ENCODE measurements around the gene SMAP2.
A peak's percentile ranks its signal among the peaks of the same experiment; 100 is the strongest.

SMAP2 gene

DNA sequence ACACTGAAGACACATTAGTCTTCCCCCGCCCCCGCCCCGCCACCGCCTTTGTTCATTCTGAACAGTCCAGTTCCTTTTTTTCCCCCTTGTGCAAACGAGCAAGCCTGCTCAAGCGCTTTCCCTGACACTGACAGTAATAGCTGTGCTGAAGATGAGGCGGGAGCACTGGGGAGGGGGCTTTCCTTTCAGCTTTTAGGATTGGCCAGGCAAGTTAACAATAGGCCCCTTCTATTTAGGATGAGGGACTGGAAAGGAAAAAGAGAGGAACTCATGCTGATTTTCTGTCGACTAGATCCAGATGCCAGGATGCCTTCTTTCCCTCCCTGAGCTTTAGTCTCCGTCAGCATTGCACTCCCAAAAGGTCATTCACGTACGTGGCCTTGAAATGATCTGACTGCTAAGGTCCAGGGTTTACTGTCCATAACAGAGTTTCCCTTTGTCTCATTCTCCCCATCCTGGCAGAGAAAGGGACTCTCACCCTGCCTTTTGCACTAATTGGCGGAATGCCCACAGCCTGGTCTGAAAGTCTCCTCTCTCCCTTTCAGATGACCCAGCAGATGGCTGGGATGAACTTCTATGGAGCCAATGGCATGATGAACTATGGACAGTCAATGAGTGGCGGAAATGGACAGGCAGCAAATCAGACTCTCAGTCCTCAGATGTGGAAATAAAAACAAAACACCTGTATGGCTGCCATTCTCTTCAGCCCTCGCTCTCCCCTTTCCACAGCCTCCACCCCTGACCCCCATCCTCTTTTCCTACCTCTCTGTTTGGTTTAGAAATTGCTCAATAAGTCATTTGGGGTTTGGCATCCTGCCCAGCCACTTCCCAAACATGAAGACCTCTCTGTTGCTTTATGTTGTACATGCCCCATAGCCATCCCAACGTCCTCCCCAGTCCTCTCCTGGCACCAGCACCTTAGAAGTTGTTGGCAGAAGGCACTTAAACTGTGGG, 48.2 kb downstream of the SMAP2 start:
- Mint-ChIP-seq H3K27me3 (no peaks in the 10 kb centered on the region), H3K4me1 (peaks cover 12% of the 10 kb centered on the region), H3K4me3 (no peak overlapping the region), H3K9me3 (no peaks in the 10 kb centered on the region), H3K27ac (ENCODE audit: low read depth) (peak overlapping the region; percentile 60), H3K36me3 (ENCODE audit: insufficient read depth) (peaks cover 67% of the 10 kb centered on the region)
- DNase-seq (ENCODE audit: low spot score in 2 of 2): no peak
- no peak for ATAC-seq (replicated peaks; ENCODE audit: extremely low read depth, poor library complexity, severe bottlenecking)

DNA sequence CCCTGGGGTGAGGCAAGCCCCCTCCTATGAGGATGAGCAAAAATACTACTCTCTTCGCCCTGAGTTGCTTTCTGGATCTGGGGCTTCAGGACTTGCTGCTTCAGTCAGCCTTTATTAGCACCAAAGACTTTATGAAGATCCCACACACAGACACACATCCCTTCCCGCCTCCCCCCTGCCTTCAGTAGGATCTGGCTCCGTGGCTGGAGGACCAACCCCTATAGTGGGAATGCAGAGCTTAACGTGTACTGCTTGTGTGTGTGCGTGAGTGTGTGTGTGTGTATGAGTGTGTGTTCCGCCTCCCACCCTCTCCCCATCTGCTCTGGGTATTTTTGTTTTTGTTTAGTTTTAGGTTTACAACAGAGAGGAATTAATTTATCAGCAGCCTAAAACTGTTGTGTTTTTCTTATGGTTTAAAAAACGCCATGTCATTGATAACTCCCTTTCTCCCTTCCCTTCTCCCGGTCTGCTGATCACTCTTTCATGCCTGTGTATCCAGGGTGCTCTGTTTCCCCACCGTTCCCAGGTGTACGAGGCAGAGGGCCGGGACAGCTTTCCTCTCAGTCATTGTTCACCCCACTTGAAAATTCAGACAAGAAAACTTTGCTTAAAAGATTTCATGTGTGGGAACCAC, 49.2 kb downstream of the SMAP2 start:
- Mint-ChIP-seq H3K36me3 (ENCODE audit: insufficient read depth) (peaks cover 57% of the 10 kb centered on the region), H3K27ac (ENCODE audit: low read depth) (peak overlapping the region; percentile 42), H3K27me3 (no peaks in the 10 kb centered on the region), H3K4me3 (no peak overlapping the region), H3K4me1 (peaks cover 12% of the 10 kb centered on the region), H3K9me3 (no peaks in the 10 kb centered on the region)
- ATAC-seq (replicated peaks; ENCODE audit: extremely low read depth, poor library complexity, severe bottlenecking): no peak
- DNase-seq (ENCODE audit: low spot score in 2 of 2): no peak

DNA sequence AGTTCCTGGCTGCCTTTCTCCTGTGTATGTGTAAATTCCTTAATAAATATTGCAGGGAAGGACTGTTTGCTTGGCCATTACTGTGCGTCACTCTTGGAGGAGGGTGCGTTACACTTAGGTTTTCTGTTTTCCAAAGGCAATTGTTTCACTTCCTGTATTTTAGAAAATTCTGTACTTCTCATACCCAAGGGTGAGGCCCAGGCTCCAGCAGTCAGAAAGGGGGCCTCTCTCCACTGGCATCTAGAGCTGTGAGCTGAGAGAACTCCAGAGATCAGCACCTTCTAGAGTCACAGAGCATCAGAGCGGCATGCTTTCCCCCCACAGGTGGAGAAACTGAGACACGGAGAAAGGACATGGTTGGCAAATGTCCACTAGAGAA, 49.7 kb downstream of the SMAP2 start:
- H3K4me3 Mint-ChIP-seq: no peak overlapping the region
- H3K4me1 Mint-ChIP-seq: peaks cover 12% of the 10 kb centered on the region
- peaks cover 53% of the 10 kb centered on the region for H3K36me3 Mint-ChIP-seq (ENCODE audit: insufficient read depth)
- ATAC-seq (replicated peaks; ENCODE audit: extremely low read depth, poor library complexity, severe bottlenecking): no peak
- H3K27ac Mint-ChIP-seq (ENCODE audit: low read depth): peak overlapping the region; percentile 42
- H3K9me3 Mint-ChIP-seq: no peaks in the 10 kb centered on the region
- no peaks in the 10 kb centered on the region for H3K27me3 Mint-ChIP-seq
- no peak for DNase-seq (ENCODE audit: low spot score in 2 of 2)

- Mint-ChIP-seq H3K27ac (ENCODE audit: low read depth) (peak overlapping the region; percentile 78), H3K9me3 (no peaks in the 10 kb centered on the region), H3K27me3 (no peaks in the 10 kb centered on the region), H3K4me3 (no peak overlapping the region), H3K4me1 (peaks cover 12% of the 10 kb centered on the region), H3K36me3 (ENCODE audit: insufficient read depth) (peaks cover 45% of the 10 kb centered on the region)
- ATAC-seq (replicated peaks; ENCODE audit: extremely low read depth, poor library complexity, severe bottlenecking) (no peak), DNase-seq (ENCODE audit: low spot score in 2 of 2) (no peak)
Measured at GRCh38 chr1:40423951-40424618, 50.6 kb downstream of the SMAP2 start.

DNA sequence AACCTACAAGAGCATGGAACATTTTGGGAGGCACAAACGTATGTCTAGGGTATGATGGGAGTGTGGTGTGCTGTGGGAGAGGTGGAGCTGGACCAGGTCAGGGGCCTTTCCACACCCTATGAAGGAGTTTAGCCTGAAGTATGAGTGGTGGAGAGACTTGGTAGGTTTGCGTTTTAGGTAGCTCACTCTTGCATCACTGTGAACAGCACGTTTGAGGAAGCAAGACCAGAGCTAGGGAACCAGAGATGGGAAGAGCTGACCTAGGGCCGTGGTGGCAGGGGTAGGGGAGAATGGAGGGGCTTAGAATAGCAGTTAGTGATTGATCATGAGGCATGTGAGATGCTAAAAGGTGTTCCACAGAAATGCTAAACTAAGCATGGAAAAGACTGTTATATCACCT, 51.7 kb downstream of the SMAP2 start:
- ATAC-seq (replicated peaks; ENCODE audit: extremely low read depth, poor library complexity, severe bottlenecking) (no peak), DNase-seq (ENCODE audit: low spot score in 2 of 2) (no peak)
- H3K4me1 Mint-ChIP-seq: peaks cover 12% of the 10 kb centered on the region
- peaks cover 36% of the 10 kb centered on the region for H3K36me3 Mint-ChIP-seq (ENCODE audit: insufficient read depth)
- no peak overlapping the region for H3K4me3 Mint-ChIP-seq
- H3K27me3 Mint-ChIP-seq: no peaks in the 10 kb centered on the region
- H3K9me3 Mint-ChIP-seq: no peaks in the 10 kb centered on the region
- H3K27ac Mint-ChIP-seq (ENCODE audit: low read depth): no peak overlapping the region

GRCh38 chr1:40431385-40431784, 57.9 kb downstream of the SMAP2 start:
- no peak for ATAC-seq (replicated peaks; ENCODE audit: extremely low read depth, poor library complexity, severe bottlenecking)
- no peak overlapping the region for H3K4me3 Mint-ChIP-seq
- no peak overlapping the region for H3K27ac Mint-ChIP-seq (ENCODE audit: low read depth)
- no peaks in the 10 kb centered on the region for H3K27me3 Mint-ChIP-seq
- peaks cover 1% of the 10 kb centered on the region for H3K36me3 Mint-ChIP-seq (ENCODE audit: insufficient read depth)
- H3K9me3 Mint-ChIP-seq: no peaks in the 10 kb centered on the region
- no peak for DNase-seq (ENCODE audit: low spot score in 2 of 2)
- H3K4me1 Mint-ChIP-seq: no peaks in the 10 kb centered on the region

DNA sequence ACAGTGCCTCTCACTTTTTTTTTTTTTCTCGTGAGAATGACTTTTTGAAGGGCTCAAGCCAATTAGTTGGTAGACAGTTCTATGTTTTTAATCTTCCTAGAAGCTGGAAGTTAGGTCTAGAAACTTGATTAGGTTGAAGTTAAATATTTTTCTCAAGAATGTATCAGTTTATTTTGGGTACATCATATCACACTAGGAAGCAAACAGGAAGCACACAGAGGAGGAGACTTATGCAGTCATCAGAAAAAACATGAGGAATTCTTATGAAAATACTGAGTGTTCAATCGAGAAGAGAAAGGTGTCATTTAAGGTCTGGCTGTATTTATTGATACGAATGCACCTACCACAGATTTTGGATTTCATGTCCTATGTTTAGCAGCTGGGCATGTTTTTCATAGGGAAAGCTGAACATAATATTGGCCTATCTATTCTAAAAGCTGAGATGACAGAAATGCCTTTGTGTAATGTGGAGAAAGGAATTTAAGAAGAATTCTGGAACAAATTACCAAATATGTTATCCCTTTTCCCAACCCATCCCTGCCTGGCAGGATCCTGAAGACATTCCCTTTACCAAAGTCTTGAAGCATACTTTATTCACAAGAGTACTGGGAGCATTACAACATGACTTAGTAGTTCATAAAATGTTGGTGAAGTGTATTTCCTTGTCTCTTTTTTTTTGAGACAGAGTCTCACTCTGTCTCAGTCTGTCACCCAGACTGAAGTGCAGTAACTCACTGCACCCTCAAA, 59.3 kb downstream of the SMAP2 start:
- H3K4me1 Mint-ChIP-seq: no peaks in the 10 kb centered on the region
- no peak for DNase-seq (ENCODE audit: low spot score in 2 of 2)
- no peaks in the 10 kb centered on the region for H3K9me3 Mint-ChIP-seq
- H3K36me3 Mint-ChIP-seq (ENCODE audit: insufficient read depth): peaks cover 1% of the 10 kb centered on the region
- no peak for ATAC-seq (replicated peaks; ENCODE audit: extremely low read depth, poor library complexity, severe bottlenecking)
- H3K27ac Mint-ChIP-seq (ENCODE audit: low read depth): no peak overlapping the region
- no peaks in the 10 kb centered on the region for H3K27me3 Mint-ChIP-seq
- H3K4me3 Mint-ChIP-seq: no peak overlapping the region

DNA sequence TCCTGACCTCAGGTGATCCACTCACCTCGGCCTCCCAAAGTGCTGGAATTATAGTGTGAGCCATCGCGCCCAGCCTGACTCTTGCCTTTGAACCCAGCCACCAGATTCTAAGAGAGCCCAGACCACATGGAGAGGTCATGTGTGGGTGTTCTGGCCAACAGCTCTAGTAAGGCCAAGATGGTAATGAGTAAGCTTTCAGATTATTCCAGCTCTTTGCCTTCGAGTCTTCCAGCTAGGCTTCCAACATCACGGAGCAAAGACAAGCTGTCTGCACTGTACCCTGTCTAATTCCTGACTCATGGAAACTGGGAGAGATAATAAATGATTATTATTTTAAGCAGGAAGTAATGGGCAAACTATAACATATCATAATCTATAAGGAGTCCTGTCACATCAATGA, 61.9 kb downstream of the SMAP2 start:
- Mint-ChIP-seq H3K4me1 (peaks cover 6% of the 10 kb centered on the region), H3K9me3 (no peaks in the 10 kb centered on the region), H3K27me3 (no peaks in the 10 kb centered on the region), H3K27ac (ENCODE audit: low read depth) (no peak overlapping the region), H3K4me3 (no peak overlapping the region), H3K36me3 (ENCODE audit: insufficient read depth) (no peaks in the 10 kb centered on the region)
- no peak for DNase-seq (ENCODE audit: low spot score in 2 of 2)
- no peak for ATAC-seq (replicated peaks; ENCODE audit: extremely low read depth, poor library complexity, severe bottlenecking)

DNA sequence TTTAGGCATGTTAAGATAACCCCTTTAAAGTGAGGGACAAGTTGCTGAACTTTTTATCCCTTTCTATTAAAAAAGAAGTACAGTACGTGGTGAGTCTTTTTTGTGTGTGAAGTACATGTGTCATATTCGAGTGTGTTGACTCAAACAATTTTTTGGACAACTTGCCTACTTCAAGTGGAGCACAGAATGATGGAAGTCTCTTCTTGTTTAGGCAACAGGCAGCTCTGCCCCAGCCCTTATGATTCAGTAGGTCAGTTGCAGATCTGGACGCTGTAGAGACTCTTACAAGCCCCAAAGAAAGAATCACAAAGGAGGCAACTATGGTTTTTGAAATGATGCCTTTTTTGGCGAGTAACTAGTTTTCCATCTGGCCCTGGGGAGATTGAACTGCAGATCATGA, 62.3 kb downstream of the SMAP2 start:
- Mint-ChIP-seq H3K36me3 (ENCODE audit: insufficient read depth) (no peaks in the 10 kb centered on the region), H3K27ac (ENCODE audit: low read depth) (no peak overlapping the region), H3K4me3 (no peak overlapping the region), H3K9me3 (no peaks in the 10 kb centered on the region), H3K4me1 (peaks cover 6% of the 10 kb centered on the region), H3K27me3 (no peaks in the 10 kb centered on the region)
- ATAC-seq (replicated peaks; ENCODE audit: extremely low read depth, poor library complexity, severe bottlenecking) (no peak), DNase-seq (ENCODE audit: low spot score in 2 of 2) (no peak)

DNA sequence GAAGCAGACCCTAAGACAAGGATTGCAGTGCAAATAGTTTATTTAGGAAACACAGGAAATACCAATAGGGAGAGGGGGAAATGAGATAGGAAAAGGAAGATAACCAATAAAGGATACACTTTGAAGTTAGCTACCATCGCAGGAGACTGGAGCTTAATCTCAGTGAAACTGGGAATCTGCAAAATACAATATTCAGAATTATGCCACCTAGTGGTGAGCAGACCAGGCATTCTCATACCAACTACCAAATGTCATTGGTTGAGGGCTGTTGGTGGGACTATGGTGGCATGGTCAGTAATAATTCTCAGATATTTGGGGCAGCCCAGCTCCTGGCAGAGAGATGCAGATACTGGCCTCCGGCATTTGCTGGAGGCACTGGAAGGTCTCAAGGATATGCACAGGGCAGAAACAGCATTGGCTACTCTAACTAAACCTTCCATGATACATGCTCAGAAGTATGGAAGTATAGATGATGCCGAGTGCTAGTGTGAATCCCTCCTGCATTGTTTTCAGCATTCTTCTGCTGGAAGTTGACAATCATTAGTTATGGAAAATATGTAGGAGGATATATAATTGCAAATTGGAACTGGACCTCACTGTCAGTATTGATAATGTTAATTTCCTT, 65.0 kb downstream of the SMAP2 start:
- no peak overlapping the region for H3K27ac Mint-ChIP-seq (ENCODE audit: low read depth)
- no peaks in the 10 kb centered on the region for H3K36me3 Mint-ChIP-seq (ENCODE audit: insufficient read depth)
- H3K4me1 Mint-ChIP-seq: peaks cover 6% of the 10 kb centered on the region
- no peaks in the 10 kb centered on the region for H3K27me3 Mint-ChIP-seq
- DNase-seq (ENCODE audit: low spot score in 2 of 2) (no peak), ATAC-seq (replicated peaks; ENCODE audit: extremely low read depth, poor library complexity, severe bottlenecking) (no peak)
- no peaks in the 10 kb centered on the region for H3K9me3 Mint-ChIP-seq
- no peak overlapping the region for H3K4me3 Mint-ChIP-seq

DNA sequence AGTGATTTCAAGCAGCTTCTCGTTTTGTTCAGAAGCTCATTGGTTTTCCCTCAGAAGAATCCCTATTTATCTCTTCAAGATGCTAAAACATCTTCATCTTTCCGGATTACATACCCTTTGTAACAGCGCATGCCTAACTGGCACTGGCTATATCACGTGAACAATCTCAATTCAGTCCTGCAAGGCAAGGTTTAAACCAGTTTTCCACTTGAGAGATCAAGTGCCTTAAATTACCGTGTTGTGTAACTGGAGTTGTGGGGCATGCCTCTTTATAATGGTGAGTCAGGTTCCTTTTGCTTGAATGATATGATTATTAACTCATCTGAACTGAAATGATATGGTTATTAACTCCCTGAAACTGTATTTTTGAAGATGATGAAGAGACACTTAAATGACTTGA, 65.7 kb downstream of the SMAP2 start:
- Mint-ChIP-seq H3K27me3 (no peaks in the 10 kb centered on the region), H3K4me1 (peaks cover 6% of the 10 kb centered on the region), H3K36me3 (ENCODE audit: insufficient read depth) (no peaks in the 10 kb centered on the region), H3K4me3 (no peak overlapping the region), H3K27ac (ENCODE audit: low read depth) (no peak overlapping the region), H3K9me3 (no peaks in the 10 kb centered on the region)
- no peak for DNase-seq (ENCODE audit: low spot score in 2 of 2)
- no peak for ATAC-seq (replicated peaks; ENCODE audit: extremely low read depth, poor library complexity, severe bottlenecking)

Data from central memory CD8-positive, alpha-beta T cell (primary cell).